GM11168 (cell line): Measurements from ENCODE around the gene USP32.
"Not testable (repeated sequence)": the region's sequence is repeated elsewhere in the genome, so short reads cannot be mapped to it uniquely, and the experiment has no call there.

Experiments used
- in situ Hi-C: fragments of 300-500 bp; cut with MboI; formaldehyde crosslinking; loops from one replicate; pipeline ENCODE4 v1.12.0; 2022; ENCODE audit warnings: low sequenced_read_pairs; ENCODE audit not compliant: unreplicated experiment

The USP32 gene

DNA sequence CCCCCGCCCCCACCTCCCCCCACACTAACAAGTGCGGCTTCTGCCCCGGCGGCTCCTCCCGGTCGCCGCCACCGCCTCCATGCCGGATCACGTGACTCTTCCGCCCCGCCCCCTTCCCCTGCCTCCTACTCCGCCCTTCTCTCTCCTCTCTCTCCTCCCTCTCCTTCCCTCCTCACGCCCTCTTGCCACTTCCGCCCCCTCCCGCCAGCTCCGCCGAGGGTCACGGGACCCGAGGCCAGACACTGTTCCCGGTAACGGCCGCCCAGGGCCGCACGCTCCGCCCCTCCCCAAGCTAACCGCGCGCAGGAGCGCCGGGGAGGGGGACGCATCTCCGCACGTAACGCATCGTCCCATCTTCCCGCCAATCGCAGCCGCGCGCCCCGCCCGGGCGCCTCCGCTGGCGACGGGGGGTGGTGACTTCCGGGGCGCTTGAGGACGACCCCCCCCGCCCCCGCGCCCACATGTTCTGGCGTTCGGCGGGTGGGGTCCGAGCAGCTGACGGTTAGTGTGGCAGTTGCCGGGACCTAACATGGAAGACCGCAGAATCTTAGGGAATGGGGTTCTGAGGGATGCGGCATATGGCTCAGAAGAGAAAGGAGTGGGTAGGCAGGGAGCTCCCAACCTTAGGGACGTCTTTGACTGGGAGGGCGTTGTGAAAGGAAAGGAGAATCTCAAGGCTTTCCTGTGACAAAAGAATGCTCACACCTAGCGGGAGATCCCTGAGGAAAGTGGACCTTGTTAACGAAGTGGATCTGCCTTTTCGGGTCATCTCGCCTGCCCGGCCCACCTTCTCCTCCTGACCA, at the start of gene USP32:
TSS of gene USP32 (minus strand) at position 92 of the 803 bp plus-strand sequence. CDS start 194 bp downstream, outside the sequence.
- in situ Hi-C loops = no loop called here

DNA sequence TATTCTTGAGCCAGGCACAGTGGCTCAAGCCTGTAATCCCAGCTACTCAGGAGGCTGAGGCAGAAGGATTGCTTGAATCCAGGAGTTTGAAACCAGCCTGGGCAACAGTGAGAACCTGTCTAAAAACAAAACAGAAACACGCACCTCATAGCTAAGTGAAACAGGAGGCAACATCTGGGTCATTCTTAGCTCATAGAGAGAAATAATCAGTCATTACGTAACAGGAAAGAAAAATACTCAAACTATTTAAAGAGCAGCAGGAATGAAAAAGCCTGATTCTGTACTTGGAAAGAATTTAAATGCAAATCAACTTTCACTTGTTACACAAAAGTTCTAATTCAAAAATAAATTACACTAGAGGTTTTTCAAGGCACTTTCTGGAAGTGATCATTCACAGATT, 47.6 kb upstream of the USP32 start:
- in situ Hi-C loops = loop anchor here (10.0 kb wide), 1 partner anchor 295 kb away; the partner anchor contains the start of gene CA4

GRCh38 chr17:60436676-60437075, 44.7 kb upstream of the USP32 start:
- in situ Hi-C loops = loop anchor here (10.0 kb wide), 1 partner anchor 292 kb away; the partner anchor contains the start of gene CA4

DNA sequence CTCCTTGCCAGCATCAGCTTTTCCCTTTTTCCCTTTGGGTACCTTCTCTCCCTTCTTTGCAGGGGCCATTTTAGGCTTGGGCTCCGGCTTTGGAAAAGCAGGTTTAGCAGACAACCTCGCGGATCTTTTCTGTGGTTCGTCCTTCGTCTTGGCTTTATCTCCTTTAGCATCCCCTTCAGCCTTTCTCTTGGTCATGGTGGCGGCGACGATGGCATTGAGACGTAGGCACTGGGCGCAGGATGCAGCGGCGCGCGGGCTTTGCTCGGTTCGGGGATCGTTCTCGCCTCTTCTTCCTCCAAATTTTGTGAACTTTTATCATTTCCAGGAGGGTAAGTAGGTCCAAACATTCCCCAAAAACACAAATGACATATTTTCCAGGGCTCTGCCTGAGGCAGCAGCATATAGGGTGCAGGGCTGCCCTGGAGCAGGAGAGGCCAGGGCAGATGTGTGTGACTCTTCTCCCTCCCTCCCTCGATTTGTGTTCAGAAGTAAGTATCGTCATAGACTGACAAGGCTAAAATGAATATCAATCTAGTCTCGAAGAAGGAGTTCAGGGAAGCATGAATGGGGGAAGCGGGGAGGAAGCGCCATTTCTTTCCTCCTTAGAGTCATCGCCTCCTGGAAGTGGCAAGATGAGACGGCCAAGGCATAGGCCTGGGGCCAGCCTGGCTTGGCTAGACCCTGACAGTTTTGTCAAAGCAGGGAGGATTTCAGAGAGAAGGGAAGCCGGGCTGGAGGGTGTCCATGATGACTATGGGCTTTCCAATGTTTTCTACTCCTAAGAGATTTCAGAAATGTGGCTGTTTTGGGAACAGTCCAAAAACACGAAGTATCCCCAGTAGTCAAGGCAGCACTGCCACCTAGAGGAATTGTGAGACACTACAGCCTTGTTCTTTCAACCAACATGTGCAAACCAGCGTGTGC, 43.6 kb upstream of the USP32 start:
- in situ Hi-C loops = loop anchor here (10.0 kb wide), 1 partner anchor 291 kb away; the partner anchor contains the start of gene CA4

GRCh38 chr17:60433021-60433997, 41.4 kb upstream of the USP32 start:
- in situ Hi-C loops = loop anchor here (10.0 kb wide), 1 partner anchor 289 kb away; the partner anchor contains the start of gene CA4

DNA sequence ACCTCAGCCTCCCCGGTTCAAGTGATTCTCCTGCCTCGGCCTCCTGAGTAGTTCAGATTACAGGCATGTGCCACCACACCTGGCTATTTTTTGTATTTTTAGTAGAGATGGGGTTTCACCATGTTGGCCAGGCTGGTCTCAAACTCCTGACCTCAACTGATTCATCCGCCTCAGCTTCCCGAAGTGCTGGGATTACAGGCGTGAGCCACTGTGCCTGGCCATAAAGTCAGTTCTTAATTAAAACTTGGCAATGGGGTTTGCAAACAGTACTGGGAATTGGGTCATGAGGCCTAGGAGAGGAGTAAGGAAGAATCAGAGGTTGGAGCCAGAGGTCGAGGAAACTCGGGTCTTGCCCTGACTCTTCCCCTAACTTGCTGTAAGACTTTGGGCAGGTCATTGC, 38.6 kb upstream of the USP32 start:
- in situ Hi-C loops = loop anchor here (10.0 kb wide), 1 partner anchor 286 kb away; the partner anchor contains the start of gene CA4

GRCh38 chr17:60428491-60428890, 36.6 kb upstream of the USP32 start:
- in situ Hi-C loops = not testable (repeated sequence)

DNA sequence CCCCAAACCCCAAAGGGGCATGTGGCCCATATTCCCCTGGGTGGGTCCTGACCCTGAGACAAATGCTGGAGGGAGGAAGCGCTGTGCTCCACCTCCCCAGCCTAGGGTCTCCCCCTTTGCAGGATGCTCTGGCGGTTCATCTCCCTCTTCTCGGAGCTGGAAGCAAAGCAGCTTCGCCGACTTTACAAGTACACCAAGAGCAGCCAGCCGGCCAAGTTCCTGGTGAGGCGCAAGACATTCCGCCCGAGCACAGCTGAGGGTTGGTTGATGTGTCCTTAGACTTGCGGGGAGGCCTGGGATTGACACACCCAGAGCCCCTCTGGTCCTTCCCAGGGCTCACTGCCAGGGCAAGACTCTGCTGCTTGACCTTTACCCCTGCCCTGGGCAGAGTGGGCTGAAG, 34.7 kb upstream of the USP32 start:
- in situ Hi-C loops = no loop called here

DNA sequence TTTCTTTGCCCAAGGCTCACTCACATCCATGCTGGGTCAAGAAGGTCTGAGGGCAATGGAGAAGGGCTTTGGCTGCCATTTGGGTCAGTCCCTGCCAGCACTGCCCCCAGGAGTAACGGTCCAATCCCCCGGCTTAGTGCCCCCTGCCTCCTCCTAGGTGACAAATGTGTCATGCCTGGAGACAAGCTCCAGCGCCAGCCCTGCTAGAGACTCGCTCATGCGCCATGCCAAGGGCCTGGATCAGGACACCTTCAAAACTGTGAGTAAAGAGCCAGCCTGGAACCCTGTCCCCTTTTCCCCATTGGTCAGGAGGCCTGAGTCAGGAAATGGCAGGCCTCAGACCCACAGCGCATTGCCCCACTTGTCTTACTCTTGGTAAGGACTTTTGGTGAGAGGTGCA, 33.7 kb upstream of the USP32 start:
- in situ Hi-C loops = no loop called here

GRCh38 chr17:60423865-60424264, 31.9 kb upstream of the USP32 start:
- in situ Hi-C loops = no loop called here

- in situ Hi-C loops = no loop called here
Observed at GRCh38 chr17:60422162-60422665, 30.3 kb upstream of the USP32 start, which contains the start of gene CHCT1. TSS of gene CHCT1 (plus strand) at chr17:60422489. CDS start at chr17:60422593, 104 bp downstream.

DNA sequence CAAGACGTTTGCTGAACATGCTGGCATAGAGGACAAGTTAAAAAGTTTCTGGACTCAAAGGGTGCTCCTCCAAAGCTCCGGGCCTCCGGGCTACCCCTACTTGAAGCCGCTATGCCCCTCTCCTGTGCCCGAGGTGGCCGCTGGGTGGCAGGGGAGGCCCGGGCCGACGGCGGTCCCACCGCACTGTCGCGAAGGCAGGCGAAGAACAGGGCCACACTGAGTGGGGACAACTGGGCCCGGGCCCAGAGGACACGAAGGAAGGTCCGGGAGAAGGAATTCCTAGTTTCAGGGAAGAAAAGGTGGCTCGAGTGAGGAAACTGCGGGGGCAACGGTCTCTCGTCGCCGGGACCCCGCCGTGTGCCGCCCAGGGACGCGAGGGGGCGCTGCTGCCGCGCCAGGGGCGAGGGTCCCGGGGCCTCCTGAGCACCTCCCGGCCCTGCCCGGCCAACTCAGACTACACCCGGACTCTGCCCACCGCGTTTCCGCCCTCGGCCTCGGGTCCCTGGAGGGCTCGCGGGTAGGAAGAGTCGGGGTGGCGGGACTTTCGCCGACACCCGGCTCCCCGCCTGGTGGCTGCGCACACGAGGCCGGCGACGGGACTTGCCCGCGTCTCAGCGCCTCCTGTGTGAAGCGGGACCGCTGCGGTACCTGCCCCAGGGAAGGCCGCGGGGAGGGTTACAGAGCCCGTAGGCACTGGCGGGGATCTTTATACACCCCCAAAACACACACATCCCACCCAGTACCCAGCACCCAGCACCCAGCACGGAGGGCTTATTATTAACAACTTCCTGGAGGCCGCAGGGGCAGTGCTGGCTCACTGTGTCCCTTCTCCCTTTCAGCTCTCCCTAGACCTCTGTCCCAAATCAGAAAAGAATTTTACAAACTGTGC, 29.6 kb upstream of the USP32 start:
- in situ Hi-C loops = no loop called here

- in situ Hi-C loops = not testable (repeated sequence)
Observed at GRCh38 chr17:60419875-60420274, 27.9 kb upstream of the USP32 start.

DNA sequence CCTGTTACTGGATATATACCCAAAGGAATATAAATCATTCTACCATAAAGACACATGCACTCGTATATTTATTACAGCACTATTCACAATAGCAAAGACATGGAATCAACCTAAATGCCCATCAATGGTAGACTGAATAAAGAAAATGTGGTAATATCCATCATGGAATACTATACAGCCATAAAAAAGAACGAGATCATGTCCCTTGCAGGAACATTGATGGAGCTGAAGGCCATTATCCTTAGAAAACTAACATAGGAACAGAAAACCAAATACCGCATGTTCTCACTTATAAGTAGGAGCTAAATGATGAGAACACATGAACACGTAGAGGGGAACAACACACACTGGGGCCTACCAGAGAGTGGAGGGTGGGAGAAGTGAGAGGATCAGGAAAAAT, 27.1 kb upstream of the USP32 start:
- in situ Hi-C loops = not testable (repeated sequence)

GRCh38 chr17:60416368-60416925, 24.5 kb upstream of the USP32 start:
- in situ Hi-C loops = no loop called here

- in situ Hi-C loops = no loop called here
Observed at GRCh38 chr17:60415146-60415545, 23.2 kb upstream of the USP32 start.

DNA sequence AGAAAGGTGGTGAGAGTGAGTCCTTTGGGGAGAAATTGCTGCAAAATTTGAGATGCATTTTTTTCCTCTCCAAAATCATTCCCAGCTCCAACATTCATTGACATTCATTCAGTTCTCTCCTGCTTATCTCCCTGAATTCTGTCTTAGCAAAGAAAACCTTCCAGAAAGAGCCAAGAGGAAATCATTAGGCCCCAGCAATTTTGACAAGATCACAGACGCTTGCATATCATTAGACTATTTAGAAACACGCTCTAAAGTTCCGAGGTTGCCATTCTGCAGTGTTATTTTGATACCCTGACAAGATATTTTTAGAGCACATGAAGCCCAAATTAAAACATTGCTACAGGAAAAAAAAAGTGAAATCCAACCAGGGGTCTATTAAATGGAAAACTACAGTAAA, 20.8 kb upstream of the USP32 start:
- in situ Hi-C loops = no loop called here

DNA sequence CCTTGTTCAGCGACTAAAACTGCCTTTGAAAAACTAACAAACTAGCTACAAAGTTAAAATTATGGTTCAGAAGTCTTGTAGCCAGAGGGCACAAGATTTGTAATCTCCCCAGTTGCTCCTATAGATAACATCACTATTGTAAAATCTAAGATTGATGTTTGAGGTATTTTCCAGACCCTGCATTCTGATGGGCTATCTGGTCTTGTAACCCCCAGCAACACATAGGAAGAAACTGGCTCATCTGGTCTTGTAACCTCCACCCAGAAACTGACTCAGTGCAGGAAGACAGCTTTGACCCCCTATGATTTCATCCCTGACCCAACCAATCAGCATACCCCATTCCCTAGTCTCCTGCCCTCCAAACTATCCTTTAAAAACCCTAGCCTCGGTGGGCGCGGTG, 18.1 kb upstream of the USP32 start:
- in situ Hi-C loops = no loop called here
